Ishikawa (cell line): ENCODE measurements around the gene CCDC141.

ENCODE experiments used
- EP300 ChIP-seq: IDR thresholded peaks from 2 replicates; pipeline ENCODE4 v1.6.1; 2012; ENCODE audit warnings: borderline replicate concordance
- FOXM1 ChIP-seq: IDR thresholded peaks from 2 replicates; pipeline ENCODE4 v1.6.1; 2012; ENCODE audit warnings: low read depth, borderline replicate concordance
- MAX ChIP-seq: IDR thresholded peaks from 2 replicates; pipeline ENCODE4 v1.6.1; 2012
- NFIC ChIP-seq: IDR thresholded peaks from 2 replicates; pipeline ENCODE4 v1.6.1; 2012
- RAD21 ChIP-seq: IDR thresholded peaks from 2 replicates; pipeline ENCODE4 v1.6.1; 2012; ENCODE audit warnings: low read depth
- TCF12 ChIP-seq: IDR thresholded peaks from 2 replicates; pipeline ENCODE4 v1.6.1; 2012; ENCODE audit warnings: low read depth
- ZBTB7A ChIP-seq: IDR thresholded peaks from 2 replicates; pipeline ENCODE4 v1.6.1; 2012; ENCODE audit warnings: low read depth

GRCh38 chr2:178914259-178914849 lies 135.6 kb downstream of the CCDC141 start:
- TF ChIP-seq EP300 (no peak), TCF12 (no peak), ZBTB7A (no peak), MAX (no peak), RAD21 (peak; percentile 79), NFIC (no peak), FOXM1 (no peak)
